ENCODE data around the gene AP1M2. TPM values are rescaled to one million over a fixed set of nuclear protein-coding genes. Genes with fewer than 3 reads are reported as not detected.
A peak's percentile ranks its signal among the peaks of the same experiment; 100 is the strongest.

Gene AP1M2
- total and polyA plus RNA-seq, 12 donors, result 0.10 to 0.97 (median 0.31) TPM; not detected in 8

- Histone ChIP-seq H3K4me1 (replicated peaks in 1 of 2) (peaks cover 7 to 9% of the 10 kb centered on the region in 2 donors), H3K36me3 (replicated peaks in 1 of 2) (no peaks in the 10 kb centered on the region), H3K27me3 (peaks cover 4% of the 10 kb centered on the region), H3K4me3 (no peak overlapping the region), H3K9me3 (replicated peaks in 1 of 3) (no peaks in the 10 kb centered on the region), H3K27ac (peak overlapping the region in 1 of 5 donors; percentile 73)
- WGBS, 4 donors, result 93 to 100% (median 98%) methylated on average over 3 to 7 of the region's 7 CpGs
- intact Hi-C loops (cut with DNase I), result no loop called here
- TF ChIP-seq CTCF (IDR thresholded peaks at IDR 0.05) (no peak), POLR2A (IDR thresholded peaks at IDR 0.05) (no peak)
- no peak for DNase-seq
Measured at GRCh38 chr19:10593148-10593547, 6.0 kb upstream of the AP1M2 start.

GRCh38 chr19:10587839-10588150, 683 bp upstream of the AP1M2 start:
- H3K36me3 ChIP-seq (replicated peaks in 1 of 2), result no peaks in the 10 kb centered on the region
- H3K9me3 ChIP-seq (replicated peaks in 1 of 3), result no peaks in the 10 kb centered on the region
- intact Hi-C loops (cut with DNase I), result loop anchor here in 1 of 2 donors (10.0 kb wide), 1 partner anchor 117 kb away; the partner anchor contains the start of gene QTRT1
- no peak overlapping the region for H3K27ac ChIP-seq
- no peak for DNase-seq
- peaks cover 17% of the 10 kb centered on the region for H3K27me3 ChIP-seq
- 73 to 85% (median 78%) methylated on average over 2 of the region's 2 CpGs for WGBS, 4 donors
- H3K4me3 ChIP-seq, result no peak overlapping the region
- no peaks in the 10 kb centered on the region for H3K4me1 ChIP-seq (replicated peaks in 1 of 2)
- TF ChIP-seq POLR2A (IDR thresholded peaks at IDR 0.05), result no peak
- no peak for TF ChIP-seq CTCF (IDR thresholded peaks at IDR 0.05)

- H3K36me3 ChIP-seq (replicated peaks in 1 of 2), result no peaks in the 10 kb centered on the region
Measured at GRCh38 chr19:10586396-10586795, 716 bp downstream of the AP1M2 start.

GRCh38 chr19:10583036-10583776, 3.9 kb downstream of the AP1M2 start:
- no peak overlapping the region for H3K4me3 ChIP-seq
- 63 to 78% (median 71%) methylated on average over 9 of the region's 9 CpGs for WGBS, 4 donors
- H3K27me3 ChIP-seq, result peaks cover 13% of the 10 kb centered on the region
- H3K4me1 ChIP-seq (replicated peaks in 1 of 2), result peaks cover 0 to 4% of the 10 kb centered on the region in 2 donors
- no peaks in the 10 kb centered on the region for H3K36me3 ChIP-seq (replicated peaks in 1 of 2)
- peak in 6 of 7 donors; percentile 59 to 80 (median 70) for DNase-seq
- no peak for TF ChIP-seq POLR2A (IDR thresholded peaks at IDR 0.05)
- no peak for TF ChIP-seq CTCF (IDR thresholded peaks at IDR 0.05)
- H3K9me3 ChIP-seq (replicated peaks in 1 of 3), result no peaks in the 10 kb centered on the region
- no peak overlapping the region for H3K27ac ChIP-seq
- intact Hi-C loops (cut with DNase I), result loop anchor here (5.0 to 10.0 kb wide), 3 partner anchors 59 to 122 kb away; partner anchors contain the start of gene QTRT1 (in 1 of the 2)

More at GRCh38 chr19:10586396-10586795, 716 bp downstream of the AP1M2 start:
- H3K27me3 ChIP-seq, result peaks cover 17% of the 10 kb centered on the region
- no peak for DNase-seq
- no peaks in the 10 kb centered on the region for H3K4me1 ChIP-seq (replicated peaks in 1 of 2)
- no peaks in the 10 kb centered on the region for H3K9me3 ChIP-seq (replicated peaks in 1 of 3)
- intact Hi-C loops (cut with DNase I), result loop anchor here in 1 of 2 donors (10.0 kb wide), 1 partner anchor 118 kb away; the partner anchor contains the start of gene QTRT1
- no peak overlapping the region for H3K27ac ChIP-seq
- TF ChIP-seq POLR2A (IDR thresholded peaks at IDR 0.05) (no peak), CTCF (IDR thresholded peaks at IDR 0.05) (no peak)
- 80 to 92% (median 89%) methylated on average over 6 of the region's 6 CpGs for WGBS, 4 donors
- no peak overlapping the region for H3K4me3 ChIP-seq

Data from adrenal gland (tissue), 12 donors.